H1 (cell line): ENCODE results near the gene HSD17B13.

ENCODE experiments used
- CREB1 ChIP-seq: IDR thresholded peaks from 2 replicates; pipeline ENCODE4 v1.6.1; 2012; ENCODE audit warnings: inconsistent platforms
- CTCF ChIP-seq, 3 experiments: IDR thresholded peaks; 1 replicate in 2 of 3; 2 replicates in 1 of 3; pipeline versions ENCODE4 v1.5.1 to v1.6.1; 2011; ENCODE audit warnings: low read length in 3 of 3, mild to moderate bottlenecking in 3 of 3, inconsistent platforms in 2 of 3, low read depth in 1 of 3, moderate library complexity in 1 of 3; ENCODE audit not compliant: insufficient read depth in 1 of 3; ENCODE audit errors: control extremely low read depth in 1 of 3
- EP300 ChIP-seq, 2 experiments: IDR thresholded peaks; 1 replicate in 1 of 2; 2 replicates in 1 of 2; pipeline ENCODE4 v1.6.1; 2011 to 2012; ENCODE audit warnings: low read depth in 2 of 2, low read length in 2 of 2, mild to moderate bottlenecking in 2 of 2, borderline replicate concordance in 1 of 2, inconsistent platforms in 1 of 2, moderate library complexity in 1 of 2
- POLR2A ChIP-seq, 2 experiments: IDR thresholded peaks; 1 replicate in 1 of 2; 2 replicates in 1 of 2; pipeline ENCODE4 v1.6.1; 2011; ENCODE audit warnings: low read depth in 2 of 2, low read length in 2 of 2, mild to moderate bottlenecking in 2 of 2; ENCODE audit errors: control extremely low read depth in 1 of 2
- POLR2AphosphoS5 ChIP-seq: IDR thresholded peaks from 2 replicates; pipeline ENCODE4 v1.6.1; 2011; ENCODE audit warnings: low read depth, low read length
- TAF1 ChIP-seq: IDR thresholded peaks from 2 replicates; pipeline ENCODE4 v1.6.1; 2011; ENCODE audit warnings: mild to moderate bottlenecking, low read depth, low read length

- TF ChIP-seq EP300 (IDR thresholded peaks at IDR 0.05; ENCODE audit: borderline replicate concordance in 1 of 2, low read depth in 2 of 2, low read length in 2 of 2) = no peak
- TF ChIP-seq CTCF (IDR thresholded peaks at IDR 0.05; ENCODE audit: control extremely low read depth in 1 of 3, insufficient read depth in 1 of 3, low read depth in 1 of 3, low read length in 3 of 3) = no peak
- TF ChIP-seq POLR2A (IDR thresholded peaks at IDR 0.05; ENCODE audit: control extremely low read depth in 1 of 2, low read depth in 2 of 2, low read length in 2 of 2) = no peak
- TF ChIP-seq POLR2AphosphoS5 = no peak
- no peak for TF ChIP-seq TAF1
- TF ChIP-seq CREB1 = no peak
Observed at GRCh38 chr4:87322754-87323153, at the start of gene HSD17B13.
